Endothelial cell of umbilical vein (primary cell): Measurements from ENCODE around the gene IGSF1. TPM values are rescaled to one million over a fixed set of nuclear protein-coding genes. Genes with fewer than 3 reads are reported as not detected.

ENCODE experiments used
- BruUV-seq: library from RNA; stranded (reverse); fragments of 400-500 nt; replicated peaks from 2 replicates; lab custom pipeline; 2021; lab: Mats Ljungman, UMichigan
- CTCF ChIA-PET: fragments of 300-600, 350-600 bp; sonication (Branson Sonifier 250); formaldehyde crosslinking; loops from one replicate; lab custom pipeline; 2021; ENCODE audit warnings: antibody characterized with exemption, inconsistent platforms; lab: Charles Lee
- POLR2A ChIA-PET: fragments of 300-600, 350-600 bp; sonication (Branson Sonifier 250); formaldehyde crosslinking; loops from one replicate; lab custom pipeline; 2021; ENCODE audit warnings: antibody characterized with exemption, inconsistent platforms; lab: Charles Lee
- DNase-seq: peaks from one replicate; pipeline ENCODE4 v3.0.0-alpha.2; 2011; ENCODE audit warnings: low read depth, low spot score
- FAIRE-seq: peaks from 2 replicates; lab custom pipeline; 2011; peaks lifted over from hg19 to GRCh38; lab: Jason Lieb, UNC
- H2AFZ ChIP-seq: 2 replicates; pipeline ENCODE4 v1.6.0; 2012; ENCODE audit warnings: low read depth, low read length, control low read depth, inconsistent platforms
- H3K27ac ChIP-seq: 2 replicates; pipeline ENCODE4 v1.5.1; 2011; ENCODE audit warnings: low read depth, mild to moderate bottlenecking, control low read depth, low read length, moderate library complexity; ENCODE audit not compliant: insufficient read depth
- H3K27me3 ChIP-seq, 2 experiments: 2 replicates each; pipeline versions ENCODE4 v1.6.0 to v1.6.1; 2011; ENCODE audit warnings: low read length in 2 of 2, mixed read lengths in 1 of 2; ENCODE audit not compliant: control insufficient read depth in 2 of 2, insufficient read depth in 2 of 2
- H3K36me3 ChIP-seq, 2 experiments: 2 replicates in 1 of 2; 3 replicates in 1 of 2; pipeline ENCODE4 v1.5.1; 2011; ENCODE audit warnings: low read length in 2 of 2, mild to moderate bottlenecking in 1 of 2, moderate library complexity in 1 of 2; ENCODE audit not compliant: control insufficient read depth in 2 of 2, insufficient read depth in 2 of 2; ENCODE audit errors: extremely low read depth in 1 of 2
- H3K4me1 ChIP-seq: 3 replicates; pipeline ENCODE4 v1.5.1; 2011; ENCODE audit warnings: mild to moderate bottlenecking, low read length; ENCODE audit not compliant: control insufficient read depth, insufficient read depth; ENCODE audit errors: extremely low read depth
- H3K4me2 ChIP-seq: 2 replicates; pipeline ENCODE4 v1.6.1; 2011; ENCODE audit warnings: low read length, control low read depth, mixed read lengths; ENCODE audit not compliant: insufficient read depth
- H3K4me3 ChIP-seq, 3 experiments: fragments of 200-600 bp in 1 of 3; sonication (generic), shearing (Covaris generic) in 1 of 3; replicated peaks in 1 of 3; 2 replicates each; pipeline ENCODE4 v1.5.1; 2011 to 2016; ENCODE audit warnings: control low read depth in 3 of 3, low read length in 3 of 3, mild to moderate bottlenecking in 2 of 3, inconsistent platforms in 1 of 3, low read depth in 1 of 3, moderate library complexity in 1 of 3; ENCODE audit not compliant: insufficient read depth in 1 of 3
- H3K79me2 ChIP-seq: 2 replicates; pipeline ENCODE4 v1.6.0; 2012; ENCODE audit warnings: low read length, inconsistent platforms; ENCODE audit not compliant: control insufficient read depth, insufficient read depth
- H3K9ac ChIP-seq: replicated peaks from 2 replicates; pipeline ENCODE3; 2011; ENCODE audit warnings: low read length, control low read depth; ENCODE audit not compliant: insufficient read depth; ENCODE audit errors: extremely low read depth
- H3K9me1 ChIP-seq: replicated peaks from 3 replicates; pipeline ENCODE4 v1.6.0; 2011; ENCODE audit warnings: mild to moderate bottlenecking, low read length; ENCODE audit not compliant: control insufficient read depth, insufficient read depth; ENCODE audit errors: extremely low read depth
- H3K9me3 ChIP-seq: replicated peaks from 2 replicates; pipeline ENCODE4 v1.5.1; 2012; ENCODE audit warnings: low read length, inconsistent platforms; ENCODE audit not compliant: control insufficient read depth, insufficient read depth
- H4K20me1 ChIP-seq: replicated peaks from 2 replicates; pipeline ENCODE3; 2011; ENCODE audit warnings: mild to moderate bottlenecking, low read length; ENCODE audit not compliant: control insufficient read depth, insufficient read depth; ENCODE audit errors: extremely low read depth
- EZH2 ChIP-seq: IDR thresholded peaks from 2 replicates; pipeline ENCODE4 v1.6.1; 2012; ENCODE audit warnings: borderline replicate concordance, low read depth, mild to moderate bottlenecking, moderate library complexity, low read length, inconsistent platforms; ENCODE audit not compliant: severe bottlenecking
- FOS ChIP-seq: IDR thresholded peaks from 2 replicates; pipeline ENCODE4 v1.6.1; 2011; ENCODE audit warnings: mild to moderate bottlenecking, low read length, moderate library complexity, borderline replicate concordance; ENCODE audit not compliant: insufficient read depth
- GATA2 ChIP-seq: IDR thresholded peaks from 2 replicates; pipeline ENCODE4 v1.7.0; 2011; ENCODE audit warnings: low read depth, mild to moderate bottlenecking, moderate library complexity, mixed read lengths, low read length; ENCODE audit not compliant: insufficient read length, insufficient read depth
- JUN ChIP-seq: IDR thresholded peaks from 2 replicates; pipeline ENCODE4 v1.6.1; 2011; ENCODE audit warnings: borderline replicate concordance, low read depth; ENCODE audit not compliant: insufficient read length, insufficient read depth
- MAX ChIP-seq: IDR thresholded peaks from 2 replicates; pipeline ENCODE4 v1.6.1; 2011; ENCODE audit not compliant: insufficient read depth, insufficient read length
- MYC ChIP-seq: IDR thresholded peaks from one replicate; pipeline ENCODE4 v1.6.1; 2011; ENCODE audit warnings: mild to moderate bottlenecking, low read depth, low read length
- POLR2A ChIP-seq: IDR thresholded peaks from 2 replicates; pipeline ENCODE4 v1.6.1; 2012; ENCODE audit warnings: low read depth, mild to moderate bottlenecking, control low read depth, low read length
- POLR2AphosphoS5 ChIP-seq: IDR thresholded peaks from 2 replicates; pipeline ENCODE4 v1.6.1; 2012; ENCODE audit warnings: low read depth, mild to moderate bottlenecking, control low read depth, low read length, moderate library complexity; ENCODE audit not compliant: insufficient read depth
- dilution Hi-C: fragments of 300-500 bp; cut with MboI; formaldehyde crosslinking; loops from one replicate; pipeline ENCODE4 v1.15.0; 2019; ENCODE audit warnings: low sequenced_read_pairs; ENCODE audit not compliant: extremely low pct_ligation_motif_present
- intact Hi-C: fragments of 100-400 bp; cut with micrococcal nuclease; formaldehyde crosslinking; loops from one replicate; pipeline ENCODE4 v1.10.0; 2022
- polyA plus RNA-seq, 4 experiments: library from polyadenylated mRNA; depleted of rRNA in 3 of 4; stranded (reverse) in 3 of 4; unstranded in 1 of 4; fragments of >200 nt; gene quantifications; 2 replicates each; pipeline versions ENCODE4 v1.2.1 to v1.2.3, GENCODE V29; 2011 to 2012; ENCODE audit warnings: missing spikeins in 1 of 4
- total RNA-seq: library from RNA; stranded (reverse); gene quantifications from 2 replicates; pipeline ENCODE4 v1.2.3, GENCODE V29; 2021
- TF ChIP-seq, protein P1 (sequence below), 2 donors: IDR thresholded peaks; 1 replicate in 1 of 2; 2 replicates in 1 of 2; pipeline ENCODE4 v1.5.1; 2011; ENCODE audit warnings: low read length in 2 of 2, mild to moderate bottlenecking in 2 of 2, moderate library complexity in 2 of 2, control low read depth in 1 of 2, inconsistent platforms in 1 of 2, low read depth in 1 of 2; ENCODE audit not compliant: insufficient read depth in 1 of 2; ENCODE audit errors: extremely low read depth in 1 of 2

The IGSF1 gene
- total and polyA plus RNA-seq, 2 donors (not counting 3 experiments of a cell fraction or from before 2014, with no cell fraction given), result not detected

- intact Hi-C loops, result no loop called here
- no TSS peak for BruUV-seq
- no peaks in the 10 kb centered on the region for H3K9me1 ChIP-seq
- no peak for DNase-seq
- no peaks in the 10 kb centered on the region for H3K36me3 ChIP-seq
- no peaks in the 10 kb centered on the region for H3K4me1 ChIP-seq
- dilution Hi-C loops, result no loop called here
- no peaks in the 10 kb centered on the region for H4K20me1 ChIP-seq
- POLR2A ChIA-PET, result no interaction called here
- H3K4me2 ChIP-seq, result no peak overlapping the region
- no peak for TF ChIP-seq MAX
- no peak for TF ChIP-seq FOS
- no peak for TF ChIP-seq EZH2
- no peak for TF ChIP-seq GATA2
- TF ChIP-seq, protein P1, sequence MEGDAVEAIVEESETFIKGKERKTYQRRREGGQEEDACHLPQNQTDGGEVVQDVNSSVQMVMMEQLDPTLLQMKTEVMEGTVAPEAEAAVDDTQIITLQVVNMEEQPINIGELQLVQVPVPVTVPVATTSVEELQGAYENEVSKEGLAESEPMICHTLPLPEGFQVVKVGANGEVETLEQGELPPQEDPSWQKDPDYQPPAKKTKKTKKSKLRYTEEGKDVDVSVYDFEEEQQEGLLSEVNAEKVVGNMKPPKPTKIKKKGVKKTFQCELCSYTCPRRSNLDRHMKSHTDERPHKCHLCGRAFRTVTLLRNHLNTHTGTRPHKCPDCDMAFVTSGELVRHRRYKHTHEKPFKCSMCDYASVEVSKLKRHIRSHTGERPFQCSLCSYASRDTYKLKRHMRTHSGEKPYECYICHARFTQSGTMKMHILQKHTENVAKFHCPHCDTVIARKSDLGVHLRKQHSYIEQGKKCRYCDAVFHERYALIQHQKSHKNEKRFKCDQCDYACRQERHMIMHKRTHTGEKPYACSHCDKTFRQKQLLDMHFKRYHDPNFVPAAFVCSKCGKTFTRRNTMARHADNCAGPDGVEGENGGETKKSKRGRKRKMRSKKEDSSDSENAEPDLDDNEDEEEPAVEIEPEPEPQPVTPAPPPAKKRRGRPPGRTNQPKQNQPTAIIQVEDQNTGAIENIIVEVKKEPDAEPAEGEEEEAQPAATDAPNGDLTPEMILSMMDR (IDR thresholded peaks at IDR 0.05; ENCODE audit: extremely low read depth in 1 of 2, insufficient read depth in 1 of 2, low read depth in 1 of 2, low read length in 2 of 2), result no peak
- TF ChIP-seq MYC, result no peak
- TF ChIP-seq JUN, result no peak
- TF ChIP-seq POLR2A, result no peak
- TF ChIP-seq POLR2AphosphoS5, result no peak
- CTCF ChIA-PET, result no interaction called here
- no peaks in the 10 kb centered on the region for H3K27me3 ChIP-seq
- no peak for FAIRE-seq
- H3K27ac ChIP-seq, result no peak overlapping the region
- H2AFZ ChIP-seq, result no peak overlapping the region
- H3K9me3 ChIP-seq, result no peaks in the 10 kb centered on the region
- no peak overlapping the region for H3K9ac ChIP-seq
- no peak overlapping the region for H3K4me3 ChIP-seq
- H3K79me2 ChIP-seq, result no peaks in the 10 kb centered on the region
These were observed 19.0 kb downstream of the IGSF1 start for GRCh38 chrX:131270080-131270479.
